Lung (tissue), 12 donors: Measurements from ENCODE around the gene APOA4. TPM values are rescaled to one million over a fixed set of nuclear protein-coding genes. Genes with fewer than 3 reads are reported as not detected.

ENCODE experiments used
- ATAC-seq: fragments of 200-7000 bp; cut with Tn5 transposase; one replicate; pipeline ENCODE4 v1.9.1; 2020; ENCODE audit warnings: moderate number of reproducible peaks; ENCODE audit not compliant: insufficient read depth, low FRiP score
- DNase-seq, 3 donors: peaks; one replicate each; pipeline ENCODE4 v3.0.0-alpha.2; 2013 to 2017
- H3K27ac ChIP-seq, 2 donors: one replicate each; pipeline ENCODE4 v1.5.1; 2013; ENCODE audit warnings: mild to moderate bottlenecking in 2 of 2, moderate library complexity in 2 of 2, control low read depth in 1 of 2, inconsistent platforms in 1 of 2, low read depth in 1 of 2, low read length in 1 of 2
- H3K27me3 ChIP-seq, 3 donors: one replicate each; pipeline ENCODE4 v1.5.1; 2013; ENCODE audit warnings: low read length in 2 of 3; ENCODE audit not compliant: control insufficient read depth in 3 of 3, insufficient read depth in 3 of 3
- H3K36me3 ChIP-seq, 4 donors: one replicate each; pipeline ENCODE4 v1.5.1; 2013; ENCODE audit warnings: low read length in 4 of 4, mild to moderate bottlenecking in 1 of 4, moderate library complexity in 1 of 4; ENCODE audit not compliant: control insufficient read depth in 4 of 4, insufficient read depth in 4 of 4
- H3K4me1 ChIP-seq, 5 donors: one replicate each; pipeline ENCODE4 v1.5.1; 2013; ENCODE audit warnings: low read length in 5 of 5, mild to moderate bottlenecking in 2 of 5, moderate library complexity in 1 of 5; ENCODE audit not compliant: control insufficient read depth in 5 of 5, insufficient read depth in 5 of 5
- H3K4me3 ChIP-seq: one replicate; pipeline ENCODE4 v1.5.1; 2013; ENCODE audit warnings: mild to moderate bottlenecking, control low read depth, moderate library complexity
- H3K9ac ChIP-seq, 2 donors: one replicate each; pipeline ENCODE4 v1.5.1; 2013; ENCODE audit warnings: low read length in 2 of 2, control low read depth in 1 of 2; ENCODE audit not compliant: insufficient read depth in 1 of 2
- H3K9me3 ChIP-seq, 4 donors: one replicate each; pipeline ENCODE4 v1.5.1; 2013; ENCODE audit warnings: low read length in 3 of 4, mild to moderate bottlenecking in 1 of 4, moderate library complexity in 1 of 4; ENCODE audit not compliant: control insufficient read depth in 4 of 4, insufficient read depth in 3 of 4
- CTCF ChIP-seq: IDR thresholded peaks from 2 replicates; pipeline ENCODE4 v1.5.1; 2012; ENCODE audit warnings: mild to moderate bottlenecking; ENCODE audit errors: control extremely low read depth, extremely low read depth
- WGBS, 2 donors: extraction: QIAGEN DNeasy Blood & Tissue Kit; methylation state at CpG; one replicate each; pipeline ENCODE4 v1.1.7; 2013; 5-methylcytosine and 5-hydroxymethylcytosine counted together
- polyA plus RNA-seq, 2 donors: library from polyadenylated mRNA; stranded (reverse); fragments of 200-250 nt; gene quantifications; one replicate each; pipeline ENCODE4 v1.2.1, GENCODE V29; 2013
- total RNA-seq, 2 donors: library from RNA; depleted of rRNA in 1 of 2; stranded (reverse); fragments of >200 nt in 1 of 2; gene quantifications; one replicate each; pipeline ENCODE4 v1.2.1, GENCODE V29; 2014 to 2021
- donor health status: control.
- donor health status: control.
- donor health status: Bipolar disorder and iron deficiency.
- donor health status: healthy.
- donor health status: DM: yes; HTN: yes; CAD: no.

Gene APOA4
- total and polyA plus RNA-seq, 4 donors, result 0.06 TPM; not detected in 3

DNA sequence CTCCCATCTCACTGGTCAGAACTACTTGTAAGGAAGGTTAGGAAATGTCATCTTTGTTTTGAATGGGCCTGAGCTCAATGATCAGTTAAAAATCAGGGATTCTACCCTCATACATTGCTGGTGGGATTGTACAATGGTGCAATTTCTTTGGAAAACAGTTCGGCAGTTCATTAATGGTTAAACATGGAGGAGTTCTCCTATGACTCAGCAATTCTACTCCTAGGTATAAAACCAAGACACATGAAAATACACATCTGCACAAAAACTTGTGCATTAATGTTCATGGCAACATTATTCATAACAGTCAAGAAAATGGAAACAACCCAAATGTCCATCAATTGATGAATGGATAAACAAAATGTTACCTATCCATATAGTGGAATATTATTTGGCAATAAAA lies 26.6 kb downstream of the APOA4 start:
- DNase-seq (no peak), ATAC-seq (no peak)
- no peak for TF ChIP-seq CTCF
- Histone ChIP-seq H3K36me3 (no peaks in the 10 kb centered on the region), H3K4me1 (peaks cover 0 to 9% (median 0%) of the 10 kb centered on the region in 5 donors), H3K4me3 (no peak overlapping the region), H3K9me3 (no peaks in the 10 kb centered on the region), H3K9ac (no peak overlapping the region), H3K27me3 (peaks cover 0 to 2% (median 0%) of the 10 kb centered on the region in 3 donors), H3K27ac (no peak overlapping the region)
- 62 to 66% methylated on average over 1 of the region's 1 CpG for WGBS, 2 donors

GRCh38 chr11:116794851-116795250 lies 28.3 kb downstream of the APOA4 start:
- TF ChIP-seq CTCF, result no peak

GRCh38 chr11:116793772-116794097 lies 29.4 kb downstream of the APOA4 start:
- Histone ChIP-seq H3K27ac (no peak overlapping the region), H3K27me3 (peaks cover 0 to 2% (median 0%) of the 10 kb centered on the region in 3 donors), H3K4me1 (peaks cover 0 to 16% (median 0%) of the 10 kb centered on the region in 5 donors), H3K36me3 (no peaks in the 10 kb centered on the region), H3K9ac (no peak overlapping the region), H3K4me3 (no peak overlapping the region), H3K9me3 (no peaks in the 10 kb centered on the region)
- no peak for TF ChIP-seq CTCF
- ATAC-seq, result no peak
- no peak for DNase-seq
- 100% methylated on average over 1 of the region's 1 CpG for WGBS, 2 donors

More at GRCh38 chr11:116794851-116795250, 28.3 kb downstream of the APOA4 start:
- Histone ChIP-seq H3K4me1 (peaks cover 0 to 15% (median 0%) of the 10 kb centered on the region in 5 donors), H3K36me3 (no peaks in the 10 kb centered on the region), H3K27me3 (peaks cover 0 to 2% (median 0%) of the 10 kb centered on the region in 3 donors), H3K9ac (no peak overlapping the region), H3K9me3 (no peaks in the 10 kb centered on the region), H3K4me3 (no peak overlapping the region), H3K27ac (no peak overlapping the region)
- DNase-seq (no peak), ATAC-seq (no peak)
- 85 to 96% methylated on average over 2 of the region's 2 CpGs for WGBS, 2 donors
